Spleen (tissue), 7 donors: Measurements from ENCODE around the gene MYO9A.

Source experiments
- CTCF ChIP-seq, 11 experiments: fragments of 200-600 bp in 7 of 11; fragments of 450-650 bp in 4 of 11; sonication (generic) in 4 of 11; IDR thresholded peaks in 8 of 11; conservative IDR thresholded peaks in 3 of 11; 1 replicate in 7 of 11; 2 replicates in 4 of 11; pipeline versions ENCODE4 v1.4.0 to v1.8.0; 2016 to 2021; ENCODE audit warnings: antibody characterized with exemption in 11 of 11, inconsistent platforms in 4 of 11, mild to moderate bottlenecking in 1 of 11
- POLR2A ChIP-seq, 3 donors: fragments of 450-650 bp; IDR thresholded peaks; one replicate each; pipeline ENCODE4 v1.5.1; 2017; ENCODE audit warnings: antibody characterized with exemption in 3 of 3, mild to moderate bottlenecking in 1 of 3
- POLR2AphosphoS5 ChIP-seq, 3 donors: sonication (generic); formaldehyde crosslinking; IDR thresholded peaks; one replicate each; pipeline ENCODE4 v1.5.1; 2017; ENCODE audit warnings: antibody characterized with exemption in 3 of 3
- donor health status: DM: no; HTN: no; CAD: no; lungs with moderate emphysema.
- donor health status: DM: no; HTN: no; CAD: no.
- donor health status: DM: no; HTN: no; CAD: no.

DNA sequence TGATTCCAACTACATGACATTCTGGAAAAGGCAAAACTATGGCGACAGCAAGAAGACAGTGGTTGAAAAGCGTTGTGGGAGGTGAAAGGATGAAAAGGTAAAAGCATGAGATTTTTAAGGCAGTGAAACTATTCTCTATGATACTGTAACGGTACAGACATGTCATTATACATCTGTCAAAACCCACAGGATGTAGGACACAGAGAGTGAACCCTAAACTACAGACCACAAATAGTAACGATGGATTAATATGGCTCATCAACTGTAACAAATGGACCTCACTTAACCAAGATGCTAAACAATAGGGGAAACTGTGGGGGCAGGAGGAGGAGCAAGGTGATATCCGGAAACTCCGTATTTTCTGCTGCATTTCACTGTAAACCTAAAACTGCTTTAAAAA, 39.1 kb downstream of the MYO9A start:
- TF ChIP-seq CTCF (IDR thresholded peaks at IDR 0.05 in 8 of 11, conservative IDR thresholded peaks at IDR 0.05 in 3 of 11) (no peak), POLR2A (IDR thresholded peaks at IDR 0.05) (no peak), POLR2AphosphoS5 (IDR thresholded peaks at IDR 0.05) (no peak)
